Stimulated activated CD8-positive, alpha-beta memory T cell treated with anti-CD3 and anti-CD28 coated beads, Interleukin-4, amount 100 ng/mL, for 48 hours (primary cell): ENCODE results near the gene ATP11C.
"Not testable (repeated sequence)": the region's sequence is repeated elsewhere in the genome, so short reads cannot be mapped to it uniquely, and the experiment has no call there.

ENCODE experiments used
- DNase-seq: peaks from one replicate; pipeline ENCODE4 v3.0.0-alpha.2; 2020

ATP11C gene

GRCh38 chrX:139702658-139703057, 230.2 kb downstream of the ATP11C start:
- no peak for DNase-seq

- DNase-seq, result no peak
Measured at GRCh38 chrX:139692908-139693307, 239.9 kb downstream of the ATP11C start.

GRCh38 chrX:139692506-139692849, 240.4 kb downstream of the ATP11C start:
- DNase-seq, result no peak

GRCh38 chrX:139691843-139692505, 240.9 kb downstream of the ATP11C start:
- no peak for DNase-seq

- DNase-seq, result no peak
Measured at GRCh38 chrX:139691493-139691842, 241.4 kb downstream of the ATP11C start.

GRCh38 chrX:139685175-139685574, 247.7 kb downstream of the ATP11C start:
- not testable (repeated sequence) for DNase-seq

GRCh38 chrX:139680356-139680755, 252.5 kb downstream of the ATP11C start:
- DNase-seq, result no peak
